HTR-8/SVneo (cell line): ENCODE data around the gene GJD3.

ENCODE experiments used
- DNase-seq: peaks from one replicate; pipeline ENCODE4 v3.0.0; 2011; ENCODE audit warnings: low spot score, mixed read lengths; ENCODE audit not compliant: insufficient read length
- FAIRE-seq: peaks from 2 replicates; lab custom pipeline; 2011; peaks lifted over from hg19 to GRCh38; lab: Jason Lieb, UNC

Gene GJD3

GRCh38 chr17:40326832-40327199 is 37.7 kb downstream of the GJD3 start:
- FAIRE-seq = no peak

GRCh38 chr17:40326014-40326831 is 38.3 kb downstream of the GJD3 start:
- no peak for DNase-seq
- FAIRE-seq = no peak

More at GRCh38 chr17:40326832-40327199, 37.7 kb downstream of the GJD3 start:
- no peak for DNase-seq

- FAIRE-seq (no peak), DNase-seq (no peak)
Observed at GRCh38 chr17:40325156-40326013, 39.2 kb downstream of the GJD3 start.

- FAIRE-seq (no peak), DNase-seq (no peak)
Observed at GRCh38 chr17:40323391-40324381, 40.9 kb downstream of the GJD3 start.

- DNase-seq (peak; percentile 91), FAIRE-seq (peak; percentile 87)
Observed at GRCh38 chr17:40322358-40323315, 41.9 kb downstream of the GJD3 start.

GRCh38 chr17:40321961-40322357 is 42.6 kb downstream of the GJD3 start:
- FAIRE-seq = no peak

GRCh38 chr17:40321524-40321929 is 43.0 kb downstream of the GJD3 start:
- no peak for FAIRE-seq

More at GRCh38 chr17:40321961-40322357, 42.6 kb downstream of the GJD3 start:
- DNase-seq = no peak

GRCh38 chr17:40320756-40321523 is 43.6 kb downstream of the GJD3 start:
- no peak for FAIRE-seq
- DNase-seq = no peak

More at GRCh38 chr17:40321524-40321929, 43.0 kb downstream of the GJD3 start:
- DNase-seq = no peak

- FAIRE-seq (no peak), DNase-seq (no peak)
Observed at GRCh38 chr17:40319651-40320540, 44.6 kb downstream of the GJD3 start.

GRCh38 chr17:40318830-40319391 is 45.6 kb downstream of the GJD3 start:
- DNase-seq (no peak), FAIRE-seq (peak; percentile 48)

GRCh38 chr17:40317880-40318829 is 46.4 kb downstream of the GJD3 start:
- peak; percentile 96 for FAIRE-seq
- DNase-seq = peak; percentile 99

- DNase-seq (no peak), FAIRE-seq (no peak)
Observed at GRCh38 chr17:40317345-40317873, 47.1 kb downstream of the GJD3 start.

- FAIRE-seq = no peak
- DNase-seq = peak; percentile 83
Observed at GRCh38 chr17:40316571-40317344, 47.8 kb downstream of the GJD3 start.

GRCh38 chr17:40315678-40316570 is 48.6 kb downstream of the GJD3 start:
- FAIRE-seq (peak; percentile 94), DNase-seq (no peak)
